Erythroblast (primary cell): Measurements from ENCODE around the gene SLC45A3.

ENCODE experiments used
- GATA1 ChIP-seq: IDR thresholded peaks from 2 replicates; pipeline ENCODE4 v1.6.1; 2011; ENCODE audit warnings: low read depth, mild to moderate bottlenecking, control low read depth, low read length, moderate library complexity
- POLR2A ChIP-seq: IDR thresholded peaks from 2 replicates; pipeline ENCODE4 v1.6.1; 2011; ENCODE audit warnings: mild to moderate bottlenecking, low read length

GRCh38 chr1:205719015-205719414 lies 38.7 kb upstream of the SLC45A3 start:
- no peak for TF ChIP-seq POLR2A
- TF ChIP-seq GATA1 = no peak
